Erythroblast (primary cell): ENCODE data around the gene SLC6A14.

ENCODE experiments used
- GATA1 ChIP-seq: IDR thresholded peaks from 2 replicates; pipeline ENCODE4 v1.6.1; 2011; ENCODE audit warnings: low read depth, mild to moderate bottlenecking, control low read depth, low read length, moderate library complexity
- POLR2A ChIP-seq: IDR thresholded peaks from 2 replicates; pipeline ENCODE4 v1.6.1; 2011; ENCODE audit warnings: mild to moderate bottlenecking, low read length

- TF ChIP-seq POLR2A (no peak), GATA1 (no peak)
Measured at GRCh38 chrX:116409219-116409618, 27.2 kb upstream of the SLC6A14 start.
